A549 (cell line): ENCODE results near the gene SERPINE1. TPM values are rescaled to one million over a fixed set of nuclear protein-coding genes. Genes with fewer than 3 reads are reported as not detected.

Experiments
- ATAC-seq, 2 experiments: fragments of 200-7000 bp in 1 of 2; fragments of >200 bp in 1 of 2; cut with Nextera tagmentation in 1 of 2; cut with Tn5 transposase in 1 of 2; 3 replicates each; pipeline versions ENCODE4 v1.8.0 to v1.9.1; 2018 to 2020; ENCODE audit warnings: mild to moderate bottlenecking in 1 of 2, moderate library complexity in 1 of 2
- CTCF ChIA-PET: fragments of 300-600 bp; sonication (Branson Sonifier 250); formaldehyde crosslinking; extraction: SDS; loops from one replicate; lab custom pipeline; 2021; ENCODE audit warnings: antibody characterized with exemption, inconsistent platforms; lab: Yijun Ruan, JAX
- POLR2A ChIA-PET: fragments of 350-600 bp; formaldehyde crosslinking; extraction: SDS; loops from one replicate; lab custom pipeline; 2021; ENCODE audit warnings: antibody characterized with exemption, inconsistent platforms; lab: Yijun Ruan, JAX
- DNase-seq, 2 experiments: peaks; one replicate each; pipeline versions ENCODE4 v3.0.0 to v3.0.0-alpha.2; 2011 to 2016; ENCODE audit warnings: low read depth in 1 of 2, low spot score in 1 of 2
- FAIRE-seq: peaks from 2 replicates; lab custom pipeline; 2011; peaks lifted over from hg19 to GRCh38; lab: Jason Lieb, UNC
- H3K27ac ChIP-seq, 2 experiments: fragments of >200 bp; sonication (Bioruptor Twin); formaldehyde crosslinking; 3 replicates each; pipeline ENCODE4 v1.5.1; 2016 to 2017
- H3K4me1 ChIP-seq: fragments of >200 bp; sonication (Bioruptor Twin); formaldehyde crosslinking; 3 replicates; pipeline ENCODE4 v1.6.1; 2016
- H3K4me2 ChIP-seq: fragments of >200 bp; sonication (Bioruptor Twin); formaldehyde crosslinking; 3 replicates; pipeline ENCODE4 v1.6.1; 2016
- H3K4me3 ChIP-seq: fragments of >200 bp; sonication (Bioruptor Twin); formaldehyde crosslinking; 3 replicates; pipeline ENCODE4 v1.5.1; 2016
- H3K9me3 ChIP-seq: fragments of >200 bp; sonication (Bioruptor Twin); formaldehyde crosslinking; 3 replicates; pipeline ENCODE4 v1.6.1; 2016
- BHLHE40 ChIP-seq: IDR thresholded peaks from 2 replicates; pipeline ENCODE4 v1.6.1; 2012; ENCODE audit warnings: low read depth, low read length, inconsistent platforms
- CBX8 ChIP-seq: fragments of 200-600 bp; sonication (generic); IDR thresholded peaks from 2 replicates; pipeline ENCODE4 v1.6.1; 2016
- CEBPB ChIP-seq, 2 experiments: fragments of >200 bp in 1 of 2; sonication (Bioruptor Twin) in 1 of 2; formaldehyde crosslinking in 1 of 2; IDR thresholded peaks; 2 replicates each; pipeline ENCODE4 v1.6.1; 2012 to 2016
- CHD2 ChIP-seq: fragments of 150-350 bp; IDR thresholded peaks from 2 replicates; pipeline ENCODE4 v1.6.1; 2014; ENCODE audit warnings: low read length; ENCODE audit not compliant: partially characterized antibody
- HEYL ChIP-seq: fragments of 250-450 bp; sonication (Bioruptor Pico); IDR thresholded peaks from 2 replicates; pipeline ENCODE4 v1.8.0; 2021; ENCODE audit warnings: mild to moderate bottlenecking, moderate library complexity
- HOXA7 ChIP-seq: fragments of 250-450 bp; sonication (Bioruptor Pico); IDR thresholded peaks from 2 replicates; pipeline ENCODE4 v1.5.0; 2020; ENCODE audit warnings: mild to moderate bottlenecking, moderate library complexity
- JUN ChIP-seq, 2 experiments: fragments of >200 bp; sonication (Bioruptor Twin); formaldehyde crosslinking; IDR thresholded peaks; 2 replicates in 1 of 2; 3 replicates in 1 of 2; pipeline ENCODE4 v1.6.1; 2016 to 2017
- KDM1A ChIP-seq: fragments of 200-600 bp; sonication (generic); IDR thresholded peaks from 2 replicates; pipeline ENCODE4 v1.6.1; 2016; ENCODE audit warnings: low read depth, mild to moderate bottlenecking
- MAFK ChIP-seq: fragments of 450-650 bp; IDR thresholded peaks from 2 replicates; pipeline ENCODE4 v1.6.1; 2014; ENCODE audit not compliant: partially characterized antibody
- NR3C1 ChIP-seq: fragments of >200 bp; sonication (Bioruptor Twin); formaldehyde crosslinking; IDR thresholded peaks from 3 replicates; pipeline ENCODE4 v1.6.1; 2017
- POLR2A ChIP-seq: IDR thresholded peaks from 2 replicates; pipeline ENCODE4 v1.6.1; 2012; ENCODE audit warnings: mild to moderate bottlenecking, low read length
- RAD21 ChIP-seq, 2 experiments: fragments of >200 bp in 1 of 2; sonication (Bioruptor Twin) in 1 of 2; formaldehyde crosslinking in 1 of 2; IDR thresholded peaks in 1 of 2; conservative IDR thresholded peaks in 1 of 2; 2 replicates in 1 of 2; 3 replicates in 1 of 2; pipeline ENCODE4 v1.6.1; 2012 to 2018; ENCODE audit warnings: inconsistent platforms in 1 of 2
- RARB ChIP-seq: fragments of 250-450 bp; sonication (Bioruptor Pico); IDR thresholded peaks from 2 replicates; pipeline ENCODE4 v1.8.0; 2021; ENCODE audit warnings: mild to moderate bottlenecking, moderate library complexity
- RNF2 ChIP-seq: fragments of 200-600 bp; sonication (generic); IDR thresholded peaks from 2 replicates; pipeline ENCODE4 v1.6.1; 2016; ENCODE audit warnings: low read depth, mild to moderate bottlenecking, antibody characterized with exemption, moderate library complexity, borderline replicate concordance
- SMC3 ChIP-seq: fragments of >200 bp; sonication (Bioruptor Twin); formaldehyde crosslinking; IDR thresholded peaks from 3 replicates; pipeline ENCODE4 v1.6.1; 2018; ENCODE audit warnings: inconsistent platforms
- TP53 ChIP-seq: fragments of 250-450 bp; sonication (Bioruptor Pico); IDR thresholded peaks from 2 replicates; pipeline ENCODE4 v1.5.0; 2021; ENCODE audit warnings: mild to moderate bottlenecking, moderate library complexity
- ZFP36 ChIP-seq: fragments of 450-650 bp; IDR thresholded peaks from 2 replicates; pipeline ENCODE4 v1.6.1; 2014; ENCODE audit warnings: borderline replicate concordance; ENCODE audit not compliant: partially characterized antibody
- WGBS: methylation state at CpG from one replicate; pipeline ENCODE4 v1.1.6; 2017; ENCODE audit errors: missing lambda C conversion rate; 5-methylcytosine and 5-hydroxymethylcytosine counted together
- polyA plus RNA-seq, 4 experiments: library from polyadenylated mRNA; depleted of rRNA in 3 of 4; stranded (reverse); fragments of >200 nt; fragmentation: RNase III in 1 of 4; extraction: RNeasy Plus Mini Kit Qiagen cat#74134 plus additional on column Dnase treatment in 1 of 4; gene quantifications; 2 replicates in 3 of 4; 3 replicates in 1 of 4; pipeline ENCODE4 v1.2.3, GENCODE V29; 2011 to 2017
- TF ChIP-seq, protein P1 (sequence below): fragments of >200 bp; sonication (Bioruptor Twin); formaldehyde crosslinking; IDR thresholded peaks from 3 replicates; pipeline ENCODE4 v1.5.1; 2016
- TF ChIP-seq, protein P2 (sequence below): IDR thresholded peaks from 2 replicates; pipeline ENCODE4 v1.6.1; 2012; ENCODE audit warnings: low read depth, borderline replicate concordance
- TF ChIP-seq, protein P3 (sequence below): fragments of >200 bp; sonication (Bioruptor Twin); formaldehyde crosslinking; IDR thresholded peaks from 3 replicates; pipeline ENCODE4 v1.6.1; 2016

SERPINE1 gene
- polyA plus RNA-seq, 2 of the 4 experiments (the other 2 are of a cell fraction) = 286 to 355 TPM

DNA sequence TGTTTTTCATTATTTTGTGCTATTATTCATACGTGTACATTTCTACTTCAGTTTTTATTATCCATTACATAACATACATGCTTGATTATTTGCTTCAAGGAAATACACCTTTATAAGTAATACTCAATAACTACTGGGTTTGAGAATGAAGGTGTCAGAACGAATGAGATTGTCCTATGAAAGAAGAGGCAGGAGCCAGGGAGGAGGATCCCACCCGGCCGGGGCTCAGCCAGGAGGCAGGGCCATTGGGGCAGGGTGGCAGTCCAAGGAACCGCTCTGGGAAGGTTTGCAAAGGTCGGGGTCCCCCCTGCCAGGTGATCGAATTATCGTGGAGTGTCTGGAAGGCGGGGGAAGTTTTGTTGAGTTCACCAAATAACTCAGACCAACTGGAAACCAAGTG lies 32.5 kb upstream of the SERPINE1 start (continued):
- TF ChIP-seq, protein P1, sequence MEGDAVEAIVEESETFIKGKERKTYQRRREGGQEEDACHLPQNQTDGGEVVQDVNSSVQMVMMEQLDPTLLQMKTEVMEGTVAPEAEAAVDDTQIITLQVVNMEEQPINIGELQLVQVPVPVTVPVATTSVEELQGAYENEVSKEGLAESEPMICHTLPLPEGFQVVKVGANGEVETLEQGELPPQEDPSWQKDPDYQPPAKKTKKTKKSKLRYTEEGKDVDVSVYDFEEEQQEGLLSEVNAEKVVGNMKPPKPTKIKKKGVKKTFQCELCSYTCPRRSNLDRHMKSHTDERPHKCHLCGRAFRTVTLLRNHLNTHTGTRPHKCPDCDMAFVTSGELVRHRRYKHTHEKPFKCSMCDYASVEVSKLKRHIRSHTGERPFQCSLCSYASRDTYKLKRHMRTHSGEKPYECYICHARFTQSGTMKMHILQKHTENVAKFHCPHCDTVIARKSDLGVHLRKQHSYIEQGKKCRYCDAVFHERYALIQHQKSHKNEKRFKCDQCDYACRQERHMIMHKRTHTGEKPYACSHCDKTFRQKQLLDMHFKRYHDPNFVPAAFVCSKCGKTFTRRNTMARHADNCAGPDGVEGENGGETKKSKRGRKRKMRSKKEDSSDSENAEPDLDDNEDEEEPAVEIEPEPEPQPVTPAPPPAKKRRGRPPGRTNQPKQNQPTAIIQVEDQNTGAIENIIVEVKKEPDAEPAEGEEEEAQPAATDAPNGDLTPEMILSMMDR = no peak
- TF ChIP-seq RNF2 = no peak
- no peak for TF ChIP-seq RARB (CRISPR knock-in tag)
- TF ChIP-seq NR3C1 = no peak
- no peak for TF ChIP-seq CEBPB (IDR thresholded peaks at IDR 0.05)
- no peak for TF ChIP-seq JUN (IDR thresholded peaks at IDR 0.05)
- no peak for TF ChIP-seq POLR2A
- TF ChIP-seq TP53 (CRISPR knock-in tag) = no peak

DNA sequence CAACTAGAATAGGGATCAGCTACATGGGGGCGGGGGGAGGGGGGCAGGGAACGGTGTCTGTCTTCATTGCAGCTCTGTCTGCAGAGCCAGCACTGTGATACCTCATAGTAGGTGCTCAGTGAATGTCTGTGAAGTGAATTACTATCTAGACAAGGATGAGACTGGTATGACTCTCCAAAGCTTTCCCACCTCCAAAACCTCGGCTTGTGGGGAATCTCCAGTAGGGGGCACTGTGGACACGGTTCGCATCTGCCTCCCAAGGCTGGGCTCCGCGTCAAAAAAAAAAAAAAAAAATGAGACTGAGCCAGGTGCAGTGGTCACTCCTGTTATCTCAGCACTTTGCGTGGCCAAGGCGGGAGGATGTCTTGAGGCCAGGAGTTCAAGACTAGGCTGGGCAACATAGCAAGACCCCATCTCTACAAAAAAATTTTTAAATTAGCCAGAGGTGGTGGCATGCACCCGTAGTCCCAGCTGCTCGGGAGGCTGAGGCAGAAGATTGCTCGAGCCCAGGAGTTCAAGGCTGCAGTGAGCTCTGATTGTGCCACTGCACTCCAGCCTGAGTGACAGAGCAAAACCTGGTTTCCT lies 32.0 kb upstream of the SERPINE1 start:
- POLR2A ChIA-PET = interaction anchor here (0.6 to 1.4 kb wide), 4 partner anchors 28 to 204 kb away, joined by 3 to 7 read pairs (median 4); partner anchors contain the start of gene SERPINE1
- H3K4me3 ChIP-seq = no peak overlapping the region
- H3K9me3 ChIP-seq = no peaks in the 10 kb centered on the region
- peak overlapping the region; percentile 38 for H3K4me2 ChIP-seq
- peaks cover 37% of the 10 kb centered on the region for H3K4me1 ChIP-seq
- peak overlapping the region; percentile 50 to 94 for H3K27ac ChIP-seq
- TF ChIP-seq SMC3 (peak; percentile 84), RAD21 (conservative IDR thresholded peaks at IDR 0.05 in 1 of 2, IDR thresholded peaks at IDR 0.05 in 1 of 2) (peak; percentile 82 to 86), CBX8 (no peak)
- TF ChIP-seq, protein P1 = peak; percentile 84
- 28% methylated on average over 11 of the region's 12 CpGs for WGBS
- ATAC-seq (peak; percentile 83 to 85), FAIRE-seq (no peak), DNase-seq (peak; percentile 60 to 79)
- CTCF ChIA-PET = interaction anchor here (0.6 to 20.0 kb wide), 22 partner anchors 9 to 205 kb away, joined by 3 to 600 read pairs (median 6); partner anchors contain the start of genes ACHE, SERPINE1, TRIM56 and UFSP1

DNA sequence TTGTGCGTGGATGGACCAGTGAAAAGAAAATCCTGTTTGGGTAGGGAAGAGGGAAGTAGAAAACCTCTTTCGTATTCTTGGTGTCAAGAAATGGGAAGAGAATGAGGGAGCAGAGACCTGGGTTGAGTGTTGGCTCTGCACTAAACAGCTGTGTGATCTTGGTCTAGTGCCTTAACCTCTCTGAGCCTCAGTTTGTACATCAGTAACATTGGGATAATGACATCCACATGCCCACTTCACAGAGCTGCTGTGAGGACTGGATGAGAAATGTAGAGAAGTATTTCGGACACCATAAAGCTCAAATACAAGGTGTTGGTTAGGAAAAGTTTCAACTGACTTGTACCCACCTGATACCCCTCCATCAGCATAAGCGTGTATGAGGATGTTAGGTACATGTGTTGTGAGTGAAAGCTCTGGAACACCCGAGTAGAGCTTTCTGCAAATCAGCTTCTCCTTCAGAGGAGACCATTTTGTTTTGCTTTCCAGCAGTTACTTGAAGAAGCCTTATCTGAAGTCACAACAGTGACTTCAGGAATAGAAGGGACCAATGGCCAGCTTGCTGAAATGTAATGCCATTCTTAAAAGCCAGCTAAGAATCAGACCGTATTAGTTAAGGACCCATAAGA lies 30.5 kb upstream of the SERPINE1 start:
- no peak for ATAC-seq
- CTCF ChIA-PET = interaction anchor here (1.3 to 20.0 kb wide), 8 partner anchors 9 to 186 kb away, joined by 3 to 600 read pairs (median 10); partner anchors contain the start of genes SERPINE1 and TRIM56
- H3K9me3 ChIP-seq = no peaks in the 10 kb centered on the region
- H3K27ac ChIP-seq = peak overlapping the region; percentile 55 to 94; a peak in 4 of 6 replicates
- TF ChIP-seq ZFP36 (peak; percentile 69), BHLHE40 (no peak), KDM1A (peak; percentile 58; the same call in 1 of the 2 replicates)
- TF ChIP-seq, all 56 proteins: peak for 2
- 74% methylated on average over 6 of the region's 6 CpGs for WGBS
- POLR2A ChIA-PET = interaction anchor here (0.6 to 1.7 kb wide), 2 partner anchors 30 to 1997 kb away, joined by 3 to 12 read pairs; partner anchors contain the start of gene SERPINE1
- no peak for FAIRE-seq
- Histone ChIP-seq H3K4me2 (no peak overlapping the region), H3K4me3 (no peak overlapping the region), H3K4me1 (peaks cover 51% of the 10 kb centered on the region)
- DNase-seq = no peak

DNA sequence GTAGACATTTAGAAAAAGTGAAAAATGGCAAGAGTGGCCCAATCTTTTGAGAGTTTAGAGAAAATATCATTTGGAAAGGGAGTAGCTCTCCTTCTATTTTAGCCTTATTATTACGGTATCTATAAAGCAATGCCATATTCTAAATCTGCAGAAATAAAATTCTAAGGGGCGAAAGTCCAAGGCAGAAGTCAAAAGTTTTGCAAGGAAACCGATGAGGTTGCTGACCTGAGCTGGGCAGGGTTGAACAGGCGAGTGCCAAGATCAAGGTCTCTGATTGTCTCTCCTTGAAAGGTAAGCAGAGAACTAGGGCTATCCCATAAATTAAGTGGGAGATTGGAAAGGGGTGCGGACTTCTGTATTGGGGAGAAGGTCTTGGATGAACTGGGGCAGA lies 30.0 kb upstream of the SERPINE1 start:
- ATAC-seq (no peak), FAIRE-seq (no peak), DNase-seq (no peak)
- no peak overlapping the region for H3K4me3 ChIP-seq
- H3K4me1 ChIP-seq = peaks cover 56% of the 10 kb centered on the region
- ChIA-PET CTCF (interaction anchor here (1.3 to 20.0 kb wide), 5 partner anchors 11 to 186 kb away, joined by 3 to 600 read pairs (median 10); partner anchors contain the start of genes SERPINE1 and TRIM56), POLR2A (interaction anchor here (0.6 to 1.7 kb wide), 2 partner anchors 30 to 1998 kb away, joined by 3 to 12 read pairs; partner anchors contain the start of gene SERPINE1)
- WGBS = 91% methylated on average over 5 of the region's 5 CpGs
- no peak overlapping the region for H3K4me2 ChIP-seq
- H3K9me3 ChIP-seq = no peaks in the 10 kb centered on the region
- peak overlapping the region; percentile 55 to 94; a peak in 5 of 6 replicates for H3K27ac ChIP-seq
- TF ChIP-seq, protein P2, sequence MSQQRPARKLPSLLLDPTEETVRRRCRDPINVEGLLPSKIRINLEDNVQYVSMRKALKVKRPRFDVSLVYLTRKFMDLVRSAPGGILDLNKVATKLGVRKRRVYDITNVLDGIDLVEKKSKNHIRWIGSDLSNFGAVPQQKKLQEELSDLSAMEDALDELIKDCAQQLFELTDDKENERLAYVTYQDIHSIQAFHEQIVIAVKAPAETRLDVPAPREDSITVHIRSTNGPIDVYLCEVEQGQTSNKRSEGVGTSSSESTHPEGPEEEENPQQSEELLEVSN = no peak
- TF ChIP-seq HEYL (CRISPR knock-in tag) = no peak
- TF ChIP-seq, protein P3, sequence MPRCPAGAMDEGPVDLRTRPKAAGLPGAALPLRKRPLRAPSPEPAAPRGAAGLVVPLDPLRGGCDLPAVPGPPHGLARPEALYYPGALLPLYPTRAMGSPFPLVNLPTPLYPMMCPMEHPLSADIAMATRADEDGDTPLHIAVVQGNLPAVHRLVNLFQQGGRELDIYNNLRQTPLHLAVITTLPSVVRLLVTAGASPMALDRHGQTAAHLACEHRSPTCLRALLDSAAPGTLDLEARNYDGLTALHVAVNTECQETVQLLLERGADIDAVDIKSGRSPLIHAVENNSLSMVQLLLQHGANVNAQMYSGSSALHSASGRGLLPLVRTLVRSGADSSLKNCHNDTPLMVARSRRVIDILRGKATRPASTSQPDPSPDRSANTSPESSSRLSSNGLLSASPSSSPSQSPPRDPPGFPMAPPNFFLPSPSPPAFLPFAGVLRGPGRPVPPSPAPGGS = no peak
- no peak for TF ChIP-seq HOXA7 (CRISPR knock-in tag)
- no peak for TF ChIP-seq NR3C1
- TF ChIP-seq, protein P1 = no peak
- TF ChIP-seq CHD2 = no peak
- no peak for TF ChIP-seq MAFK
